ENCODE measurements around the gene MGAT3. TPM values are rescaled to one million over a fixed set of nuclear protein-coding genes. Genes with fewer than 3 reads are reported as not detected.

MGAT3 gene
- total RNA-seq, 2 donors from 2014 or later, result 0.82 to 7.4 TPM

DNA sequence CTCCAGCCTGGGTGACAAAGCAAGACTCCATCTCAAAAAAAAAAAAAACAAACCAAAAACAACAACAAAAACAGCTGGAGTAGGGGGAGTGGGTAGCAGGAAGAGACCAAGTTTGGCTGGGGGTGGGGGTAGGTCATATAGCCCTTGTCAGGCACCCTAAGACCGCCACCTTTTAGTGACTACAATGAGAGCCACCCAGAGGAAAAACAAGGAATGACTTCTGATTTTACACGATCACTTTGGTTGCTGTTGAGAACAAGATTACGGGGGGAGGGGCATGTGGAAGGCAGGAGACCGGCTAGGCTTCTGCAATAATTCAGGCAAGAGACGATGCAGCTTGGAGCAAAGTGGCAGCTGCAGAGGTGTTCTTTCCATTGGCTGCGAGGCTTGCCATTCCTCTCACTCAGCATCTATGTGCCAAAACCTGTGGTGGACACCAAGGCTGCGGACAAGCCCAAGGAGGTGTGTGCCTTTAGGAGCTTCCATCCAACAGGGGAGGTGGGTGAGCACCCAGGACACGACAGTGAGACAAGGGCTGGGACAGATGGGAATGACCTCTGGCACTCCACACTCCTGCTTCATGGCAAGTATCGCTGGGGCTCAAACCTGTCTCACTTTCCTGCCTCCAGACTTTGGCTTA lies 74.0 kb downstream of the MGAT3 start:
- H3K4me1 ChIP-seq (replicated peaks), result peaks cover 34% of the 10 kb centered on the region
- intact Hi-C loops (cut with DNase I), result loop anchor here (5.0 to 10.0 kb wide), 2 partner anchors 511 to 814 kb away; partner anchors contain the start of gene ADSL
- no peak overlapping the region for H3K4me3 ChIP-seq

DNA sequence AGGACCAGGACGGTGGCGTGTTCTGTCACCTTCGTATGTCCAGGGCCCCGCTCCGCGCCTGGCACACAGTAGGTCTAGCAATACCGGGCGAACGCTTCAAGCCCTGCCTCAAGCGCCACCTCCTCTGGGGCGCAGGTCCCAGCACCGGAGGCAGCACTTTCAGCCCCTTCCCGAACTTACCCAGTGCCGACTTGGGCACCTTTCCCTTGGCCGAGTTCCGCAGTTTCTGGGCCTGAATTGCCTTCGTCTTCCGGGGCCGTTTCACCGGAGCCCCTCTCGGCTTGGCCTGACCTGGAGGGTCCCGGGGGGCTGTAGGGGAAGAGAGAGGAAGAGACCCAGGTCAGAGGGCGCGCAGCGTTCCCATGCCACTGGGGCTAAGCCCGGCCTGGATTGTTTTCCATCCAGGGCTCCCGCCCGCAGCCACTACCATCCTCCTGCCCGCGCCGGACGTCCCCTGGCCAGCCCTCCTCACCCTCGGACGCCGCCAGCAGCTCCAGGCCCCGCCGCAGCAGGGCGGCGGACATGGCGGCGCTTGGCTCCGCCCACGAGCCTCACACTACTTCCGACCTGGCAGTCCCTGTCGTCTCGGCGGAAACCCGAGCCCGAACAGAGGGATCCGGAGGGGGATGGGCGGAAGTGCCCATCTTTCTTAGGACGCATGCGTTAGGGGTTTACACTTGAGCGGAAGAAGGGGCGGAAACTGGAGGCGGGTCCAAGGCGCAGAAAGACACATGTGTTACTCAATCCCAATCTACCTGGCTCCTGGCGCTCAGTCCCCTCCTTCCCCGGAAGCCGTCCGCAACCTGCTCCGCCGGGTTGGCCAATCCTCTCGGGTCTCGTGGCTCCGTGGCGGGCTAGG lies 75.6 kb downstream of the MGAT3 start, which contains the start of gene RPS19BP1:
RPS19BP1 (minus strand) TSS at position 534 of the 859 bp plus-strand sequence; CDS start at position 524, 10 bp downstream.
- peaks cover 34% of the 10 kb centered on the region for H3K4me1 ChIP-seq (replicated peaks)
- H3K27me3 ChIP-seq (replicated peaks; ENCODE audit: insufficient read depth), result no peaks in the 10 kb centered on the region
- intact Hi-C loops (cut with DNase I), result loop anchor here (5.0 to 10.0 kb wide), 2 partner anchors 510 to 812 kb away; partner anchors contain the start of gene ADSL
- TF ChIP-seq POLR2A (IDR thresholded peaks at IDR 0.05) (peak; percentile 87), POLR2AphosphoS5 (IDR thresholded peaks at IDR 0.05) (peak; percentile 100)
- TF ChIP-seq, protein P1, sequence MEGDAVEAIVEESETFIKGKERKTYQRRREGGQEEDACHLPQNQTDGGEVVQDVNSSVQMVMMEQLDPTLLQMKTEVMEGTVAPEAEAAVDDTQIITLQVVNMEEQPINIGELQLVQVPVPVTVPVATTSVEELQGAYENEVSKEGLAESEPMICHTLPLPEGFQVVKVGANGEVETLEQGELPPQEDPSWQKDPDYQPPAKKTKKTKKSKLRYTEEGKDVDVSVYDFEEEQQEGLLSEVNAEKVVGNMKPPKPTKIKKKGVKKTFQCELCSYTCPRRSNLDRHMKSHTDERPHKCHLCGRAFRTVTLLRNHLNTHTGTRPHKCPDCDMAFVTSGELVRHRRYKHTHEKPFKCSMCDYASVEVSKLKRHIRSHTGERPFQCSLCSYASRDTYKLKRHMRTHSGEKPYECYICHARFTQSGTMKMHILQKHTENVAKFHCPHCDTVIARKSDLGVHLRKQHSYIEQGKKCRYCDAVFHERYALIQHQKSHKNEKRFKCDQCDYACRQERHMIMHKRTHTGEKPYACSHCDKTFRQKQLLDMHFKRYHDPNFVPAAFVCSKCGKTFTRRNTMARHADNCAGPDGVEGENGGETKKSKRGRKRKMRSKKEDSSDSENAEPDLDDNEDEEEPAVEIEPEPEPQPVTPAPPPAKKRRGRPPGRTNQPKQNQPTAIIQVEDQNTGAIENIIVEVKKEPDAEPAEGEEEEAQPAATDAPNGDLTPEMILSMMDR (IDR thresholded peaks at IDR 0.05), result peak in 1 of 4 experiments; percentile 20
- WGBS, result under 1% methylated on average over 57 of the region's 67 CpGs
- H3K4me3 ChIP-seq, result peak within 1 kb of the TSS; percentile 63 to 94
- peaks cover 0 to 5% of the 10 kb centered on the region in 2 donors for H3K36me3 ChIP-seq
- peak; percentile 100 for DNase-seq (ENCODE audit: low spot score)
- H3K9me3 ChIP-seq, result no peaks in the 10 kb centered on the region
- peak within 1 kb of the TSS; percentile 85 to 90 for H3K27ac ChIP-seq

More for the DNA sequence above, 74.0 kb downstream of the MGAT3 start:
- Histone ChIP-seq H3K36me3 (peaks cover 0 to 5% of the 10 kb centered on the region in 2 donors), H3K27ac (no peak overlapping the region), H3K27me3 (replicated peaks; ENCODE audit: insufficient read depth) (no peaks in the 10 kb centered on the region), H3K9me3 (no peaks in the 10 kb centered on the region)
- TF ChIP-seq POLR2AphosphoS5 (IDR thresholded peaks at IDR 0.05) (no peak), POLR2A (IDR thresholded peaks at IDR 0.05) (no peak)
- TF ChIP-seq, protein P1 (IDR thresholded peaks at IDR 0.05), result peak in 1 of 4 experiments; percentile 27
- whole genome bisulfite sequencing, result 45% methylated on average over 9 of the region's 9 CpGs
- no peak for DNase-seq (ENCODE audit: low spot score)

GRCh38 chr22:39534092-39534506 lies 77.3 kb downstream of the MGAT3 start:
- WGBS, result 86% methylated on average over 12 of the region's 12 CpGs
- H3K27ac ChIP-seq, result peak overlapping the region in 1 of 2 donors; percentile 6
- peaks cover 22% of the 10 kb centered on the region for H3K4me1 ChIP-seq (replicated peaks)
- H3K27me3 ChIP-seq (replicated peaks; ENCODE audit: insufficient read depth), result no peaks in the 10 kb centered on the region
- H3K36me3 ChIP-seq, result peaks cover 0 to 5% of the 10 kb centered on the region in 2 donors
- DNase-seq (ENCODE audit: low spot score), result no peak
- TF ChIP-seq, protein P1 (IDR thresholded peaks at IDR 0.05), result no peak
- TF ChIP-seq POLR2AphosphoS5 (IDR thresholded peaks at IDR 0.05) (no peak), POLR2A (IDR thresholded peaks at IDR 0.05) (no peak)
- intact Hi-C loops (cut with DNase I), result loop anchor here (5.0 to 10.0 kb wide), 2 partner anchors 508 to 811 kb away; partner anchors contain the start of gene ADSL
- no peak overlapping the region for H3K4me3 ChIP-seq
- H3K9me3 ChIP-seq, result no peaks in the 10 kb centered on the region

DNA sequence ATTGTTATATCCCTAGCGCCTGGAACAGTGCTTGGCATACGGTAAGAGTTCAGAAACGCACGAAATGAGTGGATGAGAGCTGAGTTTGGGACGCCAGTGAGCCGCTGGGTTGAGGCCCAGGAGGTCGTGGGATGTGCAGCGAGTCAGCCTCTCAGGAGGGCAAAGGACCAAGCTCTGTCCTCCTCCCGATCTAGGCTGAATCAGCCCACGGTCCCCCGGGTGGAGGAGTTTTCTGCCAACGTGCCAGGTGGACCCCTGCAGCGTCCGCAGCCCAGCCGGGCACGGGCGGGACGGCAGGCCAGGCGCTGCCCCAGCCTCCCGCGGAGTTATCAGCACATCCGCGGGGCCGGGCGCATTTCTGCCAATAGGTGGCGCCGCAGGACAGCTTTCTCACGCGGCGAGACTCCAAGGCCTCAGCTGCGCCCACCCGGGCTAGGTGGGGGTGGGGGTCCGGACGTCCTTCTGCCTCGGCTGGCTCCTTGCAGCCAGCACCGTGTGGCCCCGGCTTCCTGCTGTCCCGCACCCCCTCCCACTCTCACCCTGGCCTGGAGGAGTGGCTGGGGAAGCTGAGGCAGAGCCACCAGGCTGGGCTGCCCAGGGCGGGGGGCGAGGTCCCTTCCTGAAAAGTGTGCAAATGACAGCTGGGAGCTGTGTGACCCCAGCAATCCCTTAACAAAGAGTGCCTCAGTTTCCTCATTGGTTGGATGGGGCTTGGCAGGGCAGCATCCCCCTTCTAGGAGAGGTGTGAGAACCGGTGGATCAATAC lies 78.0 kb downstream of the MGAT3 start:
- Histone ChIP-seq H3K36me3 (no peaks in the 10 kb centered on the region), H3K4me1 (replicated peaks) (peaks cover 15% of the 10 kb centered on the region), H3K9me3 (no peaks in the 10 kb centered on the region), H3K4me3 (no peak overlapping the region), H3K27ac (peak overlapping the region in 1 of 2 donors; percentile 6), H3K27me3 (replicated peaks; ENCODE audit: insufficient read depth) (no peaks in the 10 kb centered on the region)
- TF ChIP-seq POLR2AphosphoS5 (IDR thresholded peaks at IDR 0.05), result peak; percentile 59
- TF ChIP-seq, protein P1 (IDR thresholded peaks at IDR 0.05), result peak; percentile 83 to 97 (median 94)
- no peak for TF ChIP-seq POLR2A (IDR thresholded peaks at IDR 0.05)
- DNase-seq (ENCODE audit: low spot score), result peak; percentile 80
- intact Hi-C loops (cut with DNase I), result loop anchor here (5.0 to 10.0 kb wide), 3 partner anchors 488 to 810 kb away; partner anchors contain the start of gene ADSL
- whole genome bisulfite sequencing, result 9% methylated on average over 41 of the region's 41 CpGs
